Right atrium auricular region (tissue), 2 donors: ENCODE results near the gene CCSER2. TPM values are rescaled to one million over a fixed set of nuclear protein-coding genes. Genes with fewer than 3 reads are reported as not detected.

Experiments used
- DNase-seq: peaks from one replicate; pipeline ENCODE4 v3.0.0-alpha.2; 2019; ENCODE audit warnings: low spot score
- H3K27ac ChIP-seq, 2 donors: fragments of 200-600 bp; sonication (generic); 1 replicate in 1 of 2; 2 replicates in 1 of 2; pipeline ENCODE4 v1.5.1; 2016 to 2019
- H3K27me3 ChIP-seq, 2 donors: fragments of 200-600 bp; sonication (generic); one replicate each; pipeline versions ENCODE4 v1.5.1 to v1.6.0; 2017 to 2019
- H3K36me3 ChIP-seq: fragments of 200-600 bp; sonication (generic); one replicate; pipeline ENCODE4 v1.5.1; 2016
- H3K4me1 ChIP-seq, 2 donors: fragments of 200-600 bp; sonication (generic); one replicate each; pipeline versions ENCODE4 v1.5.1 to v1.6.0; 2017 to 2019
- H3K4me3 ChIP-seq, 2 donors: fragments of 200-600 bp; sonication (generic); 1 replicate in 1 of 2; 2 replicates in 1 of 2; pipeline ENCODE4 v1.5.1; 2017 to 2019; ENCODE audit warnings: mild to moderate bottlenecking in 1 of 2, moderate library complexity in 1 of 2
- H3K9me3 ChIP-seq, 2 donors: fragments of 200-600 bp; sonication (generic); one replicate each; pipeline ENCODE4 v1.5.1; 2019
- total RNA-seq, 2 donors: library from RNA; depleted of rRNA; stranded (reverse); fragments of >200 nt; gene quantifications; one replicate each; pipeline ENCODE4 v1.1.0, GENCODE V29; 2016
- TF ChIP-seq, protein P1 (sequence below), 2 donors: fragments of 200-600 bp; sonication (generic); IDR thresholded peaks; one replicate each; pipeline ENCODE4 v1.5.1; 2019; ENCODE audit warnings: antibody characterized with exemption in 2 of 2

CCSER2 gene
- total RNA-seq, 2 donors from 2014 or later: 77.1 to 91.6 TPM

DNA sequence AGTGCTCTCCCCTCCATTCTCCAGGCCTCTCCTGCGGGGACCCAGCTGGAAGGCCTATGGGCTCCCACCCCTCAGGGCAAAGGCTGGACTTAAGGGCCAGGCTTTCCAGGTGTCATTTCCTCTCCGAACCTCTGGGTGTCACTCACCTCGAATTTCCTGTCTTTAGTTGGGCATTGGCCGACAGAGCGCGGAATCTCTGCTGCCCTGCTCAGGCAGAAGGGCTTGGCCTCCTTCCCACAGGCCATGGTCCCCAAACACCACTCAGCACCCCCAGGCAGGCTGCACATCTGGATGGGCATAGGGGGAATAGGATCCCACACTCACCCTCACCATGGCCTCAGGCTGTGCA, 212.9 kb downstream of the CCSER2 start:
- Histone ChIP-seq H3K36me3 (no peaks in the 10 kb centered on the region), H3K9me3 (no peaks in the 10 kb centered on the region), H3K27ac (no peak overlapping the region), H3K27me3 (no peaks in the 10 kb centered on the region), H3K4me1 (peaks cover 0 to 12% of the 10 kb centered on the region in 2 donors), H3K4me3 (peak overlapping the region in 1 of 2 donors; percentile 37)
- no peak for DNase-seq
- TF ChIP-seq, protein P1, sequence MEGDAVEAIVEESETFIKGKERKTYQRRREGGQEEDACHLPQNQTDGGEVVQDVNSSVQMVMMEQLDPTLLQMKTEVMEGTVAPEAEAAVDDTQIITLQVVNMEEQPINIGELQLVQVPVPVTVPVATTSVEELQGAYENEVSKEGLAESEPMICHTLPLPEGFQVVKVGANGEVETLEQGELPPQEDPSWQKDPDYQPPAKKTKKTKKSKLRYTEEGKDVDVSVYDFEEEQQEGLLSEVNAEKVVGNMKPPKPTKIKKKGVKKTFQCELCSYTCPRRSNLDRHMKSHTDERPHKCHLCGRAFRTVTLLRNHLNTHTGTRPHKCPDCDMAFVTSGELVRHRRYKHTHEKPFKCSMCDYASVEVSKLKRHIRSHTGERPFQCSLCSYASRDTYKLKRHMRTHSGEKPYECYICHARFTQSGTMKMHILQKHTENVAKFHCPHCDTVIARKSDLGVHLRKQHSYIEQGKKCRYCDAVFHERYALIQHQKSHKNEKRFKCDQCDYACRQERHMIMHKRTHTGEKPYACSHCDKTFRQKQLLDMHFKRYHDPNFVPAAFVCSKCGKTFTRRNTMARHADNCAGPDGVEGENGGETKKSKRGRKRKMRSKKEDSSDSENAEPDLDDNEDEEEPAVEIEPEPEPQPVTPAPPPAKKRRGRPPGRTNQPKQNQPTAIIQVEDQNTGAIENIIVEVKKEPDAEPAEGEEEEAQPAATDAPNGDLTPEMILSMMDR (IDR thresholded peaks at IDR 0.05): no peak

DNA sequence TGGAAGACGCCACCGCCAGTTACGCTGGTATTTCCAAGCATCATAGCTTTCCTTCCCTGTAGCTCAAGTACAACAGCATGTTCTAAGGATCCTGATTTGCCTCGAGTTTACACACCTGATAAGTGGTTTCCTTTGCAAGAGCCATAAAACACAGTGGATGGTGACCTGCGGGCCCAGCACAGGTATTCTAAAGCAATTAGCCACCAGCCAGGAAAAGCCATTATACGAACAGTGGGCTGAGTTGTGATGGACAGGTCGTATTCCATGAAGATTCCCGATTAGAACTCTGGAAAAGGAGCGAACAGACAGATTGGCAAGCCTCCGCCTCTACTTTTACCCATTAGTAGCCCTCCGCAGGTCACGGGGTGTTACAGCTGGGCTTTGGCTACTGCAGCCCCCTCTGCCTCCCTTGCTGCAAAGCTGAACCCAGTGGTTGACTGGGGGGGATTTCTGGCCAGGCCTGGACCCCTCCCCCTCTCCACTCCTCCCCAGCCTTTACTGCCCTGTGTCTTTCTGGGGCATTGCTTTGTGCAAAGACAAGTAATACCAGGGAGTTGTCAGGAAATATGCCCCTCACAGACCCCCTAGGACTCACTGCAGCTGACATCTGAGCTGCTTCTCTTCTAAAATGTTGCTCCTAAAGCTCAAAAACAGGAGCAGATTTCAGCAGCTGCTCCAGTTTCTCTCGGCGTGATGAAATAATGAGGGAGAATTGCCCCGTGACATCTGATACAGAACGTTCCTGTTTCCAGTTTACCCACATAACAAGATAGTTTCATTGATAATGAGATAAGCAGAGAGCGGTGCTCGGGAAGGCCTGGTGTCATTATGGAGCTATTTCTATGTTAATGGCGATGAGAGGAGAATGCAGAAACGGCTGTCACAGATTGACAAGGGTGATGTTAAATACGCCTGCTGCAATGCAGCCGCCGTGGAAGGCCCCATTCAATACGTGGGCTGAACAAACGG, 214.4 kb downstream of the CCSER2 start:
- Histone ChIP-seq H3K4me3 (no peak overlapping the region), H3K4me1 (peaks cover 0 to 12% of the 10 kb centered on the region in 2 donors), H3K27me3 (no peaks in the 10 kb centered on the region), H3K9me3 (no peaks in the 10 kb centered on the region), H3K36me3 (no peaks in the 10 kb centered on the region), H3K27ac (no peak overlapping the region)
- DNase-seq: no peak
- TF ChIP-seq, protein P1 (IDR thresholded peaks at IDR 0.05): no peak

DNA sequence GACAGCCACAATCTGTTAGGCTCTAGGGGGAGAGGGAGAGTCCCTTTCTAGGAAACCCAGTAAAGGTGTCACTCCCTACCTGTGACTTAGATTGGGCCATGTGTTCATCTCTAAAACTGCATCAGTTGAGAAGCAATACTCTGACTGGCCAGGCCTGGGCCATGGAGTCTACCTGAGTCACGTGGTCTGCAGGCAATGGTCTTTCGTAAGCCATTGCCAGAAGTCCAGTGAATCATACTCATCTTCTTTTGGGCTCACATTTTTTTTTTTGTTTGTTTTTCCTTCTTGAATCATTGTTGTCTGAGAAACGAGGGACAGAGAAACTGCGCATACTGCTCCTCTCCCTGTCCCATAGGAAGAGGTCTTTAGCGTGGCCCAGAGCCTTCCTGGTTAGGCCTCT, 215.6 kb downstream of the CCSER2 start:
- no peaks in the 10 kb centered on the region for H3K9me3 ChIP-seq
- peaks cover 0 to 12% of the 10 kb centered on the region in 2 donors for H3K4me1 ChIP-seq
- H3K27ac ChIP-seq: no peak overlapping the region
- DNase-seq: no peak
- no peaks in the 10 kb centered on the region for H3K27me3 ChIP-seq
- H3K4me3 ChIP-seq: no peak overlapping the region
- TF ChIP-seq, protein P1 (IDR thresholded peaks at IDR 0.05): no peak
- H3K36me3 ChIP-seq: no peaks in the 10 kb centered on the region

DNA sequence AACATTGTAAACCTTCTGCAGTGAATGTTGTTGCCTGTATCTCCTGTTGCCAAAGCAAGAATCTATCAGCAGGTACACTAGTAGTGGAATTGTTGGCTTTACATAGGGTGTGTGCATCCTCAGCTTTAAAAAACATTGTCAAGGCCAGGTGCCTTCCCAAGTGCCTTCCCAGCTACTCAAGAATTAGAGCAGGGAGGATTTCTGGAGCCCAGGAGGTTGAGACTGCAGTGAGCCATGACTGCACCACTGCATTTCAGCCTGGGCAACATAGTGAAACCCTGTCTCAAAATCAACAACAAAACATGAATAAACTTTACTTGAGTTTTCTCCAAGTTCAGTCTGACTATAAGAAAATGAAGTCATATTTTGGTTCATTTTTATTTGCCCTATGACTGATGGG, 217.3 kb downstream of the CCSER2 start:
- no peaks in the 10 kb centered on the region for H3K9me3 ChIP-seq
- TF ChIP-seq, protein P1 (IDR thresholded peaks at IDR 0.05): no peak
- no peak overlapping the region for H3K27ac ChIP-seq
- H3K4me3 ChIP-seq: no peak overlapping the region
- no peaks in the 10 kb centered on the region for H3K27me3 ChIP-seq
- peaks cover 0 to 6% of the 10 kb centered on the region in 2 donors for H3K4me1 ChIP-seq
- DNase-seq: no peak
- H3K36me3 ChIP-seq: no peaks in the 10 kb centered on the region

DNA sequence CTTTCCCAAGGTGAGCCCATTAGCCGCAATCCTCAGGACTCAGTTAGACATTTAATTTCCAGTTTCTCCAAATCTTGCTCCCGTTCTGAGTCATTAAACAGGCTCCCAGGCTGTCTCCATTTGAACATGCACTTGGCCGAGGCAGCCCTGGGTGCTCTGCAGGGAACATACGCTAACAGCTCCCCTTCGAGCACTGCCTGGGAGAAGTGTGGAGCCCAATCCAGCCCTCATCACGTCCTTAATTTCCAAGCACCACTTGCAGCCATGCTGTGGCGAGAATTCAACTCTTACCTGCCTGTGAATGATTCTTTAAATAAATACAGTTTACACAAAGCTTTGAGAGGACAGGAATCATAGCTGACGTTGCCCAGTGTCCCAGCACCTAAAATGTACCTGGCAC, 218.2 kb downstream of the CCSER2 start:
- Histone ChIP-seq H3K9me3 (no peaks in the 10 kb centered on the region), H3K4me3 (no peak overlapping the region), H3K27me3 (no peaks in the 10 kb centered on the region), H3K4me1 (no peaks in the 10 kb centered on the region), H3K36me3 (no peaks in the 10 kb centered on the region), H3K27ac (no peak overlapping the region)
- TF ChIP-seq, protein P1 (IDR thresholded peaks at IDR 0.05): no peak
- no peak for DNase-seq
